NB4 (cell line): ENCODE measurements around the gene FOXP1.

ENCODE experiments used
- TF ChIP-seq, protein P1 (sequence below): IDR thresholded peaks from 2 replicates; pipeline ENCODE4 v1.6.1; 2011; ENCODE audit warnings: low read depth, low read length
- TF ChIP-seq, protein P2 (sequence below): IDR thresholded peaks from one replicate; pipeline ENCODE4 v1.5.1; 2012; ENCODE audit warnings: low read depth, low read length

DNA sequence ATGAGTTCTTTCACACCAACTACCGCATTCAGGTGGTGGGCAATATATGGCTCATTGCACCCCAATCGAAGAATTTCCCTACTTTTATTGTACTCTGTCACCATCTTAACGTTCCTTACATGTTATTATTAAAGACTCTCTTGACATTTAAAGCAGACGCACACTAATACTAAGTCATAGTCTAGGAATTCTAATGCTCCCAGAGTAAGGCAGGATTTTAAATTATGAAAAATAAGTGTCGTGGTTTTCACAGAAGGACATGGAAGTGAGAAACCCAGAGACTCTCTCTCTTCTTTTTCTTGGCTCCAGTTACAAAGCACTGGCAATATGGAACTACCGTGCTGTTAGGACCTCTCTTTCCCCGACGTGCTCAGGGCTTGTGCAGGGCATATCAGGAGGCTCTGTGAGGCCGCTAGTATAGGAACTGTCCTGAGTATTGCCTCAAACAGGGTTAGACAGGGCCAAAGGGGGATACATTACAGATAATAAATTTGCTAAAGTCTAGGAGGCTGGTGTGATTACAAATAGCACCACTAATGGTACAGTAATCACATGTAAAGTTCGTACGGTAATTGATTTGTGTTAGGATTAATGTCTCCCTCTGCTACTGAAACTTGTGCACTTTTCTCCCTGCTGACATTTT is 590.8 kb downstream of the FOXP1 start:
- TF ChIP-seq, protein P1, sequence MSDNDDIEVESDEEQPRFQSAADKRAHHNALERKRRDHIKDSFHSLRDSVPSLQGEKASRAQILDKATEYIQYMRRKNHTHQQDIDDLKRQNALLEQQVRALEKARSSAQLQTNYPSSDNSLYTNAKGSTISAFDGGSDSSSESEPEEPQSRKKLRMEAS, result no peak
- TF ChIP-seq, protein P2, sequence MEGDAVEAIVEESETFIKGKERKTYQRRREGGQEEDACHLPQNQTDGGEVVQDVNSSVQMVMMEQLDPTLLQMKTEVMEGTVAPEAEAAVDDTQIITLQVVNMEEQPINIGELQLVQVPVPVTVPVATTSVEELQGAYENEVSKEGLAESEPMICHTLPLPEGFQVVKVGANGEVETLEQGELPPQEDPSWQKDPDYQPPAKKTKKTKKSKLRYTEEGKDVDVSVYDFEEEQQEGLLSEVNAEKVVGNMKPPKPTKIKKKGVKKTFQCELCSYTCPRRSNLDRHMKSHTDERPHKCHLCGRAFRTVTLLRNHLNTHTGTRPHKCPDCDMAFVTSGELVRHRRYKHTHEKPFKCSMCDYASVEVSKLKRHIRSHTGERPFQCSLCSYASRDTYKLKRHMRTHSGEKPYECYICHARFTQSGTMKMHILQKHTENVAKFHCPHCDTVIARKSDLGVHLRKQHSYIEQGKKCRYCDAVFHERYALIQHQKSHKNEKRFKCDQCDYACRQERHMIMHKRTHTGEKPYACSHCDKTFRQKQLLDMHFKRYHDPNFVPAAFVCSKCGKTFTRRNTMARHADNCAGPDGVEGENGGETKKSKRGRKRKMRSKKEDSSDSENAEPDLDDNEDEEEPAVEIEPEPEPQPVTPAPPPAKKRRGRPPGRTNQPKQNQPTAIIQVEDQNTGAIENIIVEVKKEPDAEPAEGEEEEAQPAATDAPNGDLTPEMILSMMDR, result no peak
